ENCODE results near the gene KLF13. TPM values are rescaled to one million over a fixed set of nuclear protein-coding genes. Genes with fewer than 3 reads are reported as not detected.

Gene KLF13
- polyA plus RNA-seq, 1 experiment: 16.8 TPM

DNA sequence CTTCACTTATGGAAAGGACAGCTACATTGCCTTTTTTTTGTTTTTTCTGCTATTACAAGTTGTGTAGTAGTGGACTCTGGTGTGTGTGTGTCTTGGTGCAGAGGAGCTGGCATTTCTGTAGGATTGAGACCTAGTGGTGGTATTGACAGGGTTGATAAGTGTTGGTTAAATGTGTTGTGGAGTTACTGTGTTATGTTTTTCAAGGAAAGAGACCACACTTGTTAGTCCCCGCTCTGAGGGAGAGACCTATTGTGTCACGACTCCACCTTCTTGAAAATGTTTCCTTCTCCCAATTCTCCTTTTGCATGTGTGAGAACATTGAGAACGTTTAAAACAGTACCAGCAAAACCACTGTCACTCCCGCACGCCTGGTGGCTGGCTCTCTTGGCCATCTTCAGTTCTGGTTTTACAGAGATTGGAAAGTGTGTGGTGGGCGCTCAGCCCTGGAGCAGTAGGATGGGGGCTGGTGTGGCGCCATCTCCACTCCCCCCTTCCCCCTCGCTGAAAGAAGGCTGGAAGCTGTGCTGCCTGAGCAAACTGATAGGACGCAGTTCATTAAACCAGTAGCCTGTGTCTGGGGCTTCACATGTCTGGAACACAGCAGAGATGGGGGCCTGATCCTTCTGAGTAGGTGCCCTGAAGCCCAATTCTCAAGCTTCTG is 5.5 kb downstream of the KLF13 start:
- no peak overlapping the region for H3K27ac ChIP-seq (ENCODE audit: low read depth, low read length)
- no peaks in the 10 kb centered on the region for H3K27me3 ChIP-seq (ENCODE audit: control insufficient read depth, insufficient read depth, low read length)
- ChIA-PET POLR2A (no interaction called here), CTCF (interaction anchor here (1.0 to 1.5 kb wide), 2 partner anchors 156 to 158 kb away, joined by 3 to 5 read pairs; no protein-coding TSS in a partner anchor)
- H3K9me3 ChIP-seq (ENCODE audit: control insufficient read depth, insufficient read depth, low read length): no peaks in the 10 kb centered on the region; the same call in 1 of the 2 replicates
- TF ChIP-seq, protein P1, sequence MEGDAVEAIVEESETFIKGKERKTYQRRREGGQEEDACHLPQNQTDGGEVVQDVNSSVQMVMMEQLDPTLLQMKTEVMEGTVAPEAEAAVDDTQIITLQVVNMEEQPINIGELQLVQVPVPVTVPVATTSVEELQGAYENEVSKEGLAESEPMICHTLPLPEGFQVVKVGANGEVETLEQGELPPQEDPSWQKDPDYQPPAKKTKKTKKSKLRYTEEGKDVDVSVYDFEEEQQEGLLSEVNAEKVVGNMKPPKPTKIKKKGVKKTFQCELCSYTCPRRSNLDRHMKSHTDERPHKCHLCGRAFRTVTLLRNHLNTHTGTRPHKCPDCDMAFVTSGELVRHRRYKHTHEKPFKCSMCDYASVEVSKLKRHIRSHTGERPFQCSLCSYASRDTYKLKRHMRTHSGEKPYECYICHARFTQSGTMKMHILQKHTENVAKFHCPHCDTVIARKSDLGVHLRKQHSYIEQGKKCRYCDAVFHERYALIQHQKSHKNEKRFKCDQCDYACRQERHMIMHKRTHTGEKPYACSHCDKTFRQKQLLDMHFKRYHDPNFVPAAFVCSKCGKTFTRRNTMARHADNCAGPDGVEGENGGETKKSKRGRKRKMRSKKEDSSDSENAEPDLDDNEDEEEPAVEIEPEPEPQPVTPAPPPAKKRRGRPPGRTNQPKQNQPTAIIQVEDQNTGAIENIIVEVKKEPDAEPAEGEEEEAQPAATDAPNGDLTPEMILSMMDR (IDR thresholded peaks at IDR 0.05; ENCODE audit: low read depth, low read length): no peak
- no peak for DNase-seq (ENCODE audit: low read depth, low spot score)
- no peak overlapping the region for H3K4me3 ChIP-seq (ENCODE audit: low read depth, low read length)

DNA sequence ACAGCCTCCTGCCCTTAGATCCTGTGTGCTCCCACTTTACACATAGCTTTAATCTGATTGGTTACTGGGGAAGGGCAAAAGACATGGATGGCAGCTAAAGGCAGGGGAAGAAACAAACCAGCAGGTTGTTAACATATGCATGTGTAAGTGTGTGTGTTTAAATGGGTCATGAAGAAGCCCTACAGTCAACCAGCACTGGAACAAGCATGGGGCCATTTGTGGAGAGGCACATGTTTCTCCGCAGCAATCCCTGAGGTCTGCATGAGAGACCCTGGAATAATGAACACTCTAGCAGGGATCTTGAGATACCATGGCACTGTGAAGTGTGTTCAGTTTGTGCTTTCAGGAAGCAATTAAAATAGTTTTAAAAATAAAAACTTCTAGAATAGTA is 6.0 kb downstream of the KLF13 start:
- Histone ChIP-seq H3K27me3 (ENCODE audit: control insufficient read depth, insufficient read depth, low read length) (no peaks in the 10 kb centered on the region), H3K27ac (ENCODE audit: low read depth, low read length) (no peak overlapping the region), H3K4me3 (ENCODE audit: low read depth, low read length) (no peak overlapping the region), H3K9me3 (ENCODE audit: control insufficient read depth, insufficient read depth, low read length) (no peaks in the 10 kb centered on the region; the same call in 1 of the 2 replicates)
- no peak for DNase-seq (ENCODE audit: low read depth, low spot score)
- POLR2A ChIA-PET: no interaction called here
- CTCF ChIA-PET: interaction anchor here (1.0 to 1.5 kb wide), 2 partner anchors 156 to 158 kb away, joined by 3 to 5 read pairs; no protein-coding TSS in a partner anchor
- TF ChIP-seq, protein P1 (IDR thresholded peaks at IDR 0.05; ENCODE audit: low read depth, low read length): no peak

DNA sequence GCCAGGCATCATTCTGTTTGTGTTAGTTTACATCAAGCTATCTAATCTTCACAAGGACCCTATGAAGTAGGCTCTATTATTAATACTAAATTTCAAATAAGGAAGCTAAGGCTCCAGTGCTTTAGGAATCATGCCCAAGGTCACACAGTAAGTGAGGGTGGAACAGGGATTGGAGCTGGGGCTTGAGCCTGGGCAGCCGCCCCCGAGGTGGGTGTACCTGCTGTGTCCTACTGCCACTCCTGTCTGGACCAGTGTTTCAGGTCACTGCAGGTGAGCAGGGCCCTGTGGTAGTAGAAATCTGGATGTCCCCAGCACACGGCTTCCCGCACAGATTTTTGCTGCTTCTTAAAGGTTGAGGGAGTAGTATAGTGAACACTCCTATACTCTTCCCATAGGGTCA is 6.5 kb downstream of the KLF13 start:
- DNase-seq (ENCODE audit: low read depth, low spot score): no peak
- H3K27ac ChIP-seq (ENCODE audit: low read depth, low read length): no peak overlapping the region
- ChIA-PET POLR2A (no interaction called here), CTCF (interaction anchor here (1.0 to 1.5 kb wide), 2 partner anchors 156 to 157 kb away, joined by 3 to 5 read pairs; no protein-coding TSS in a partner anchor)
- no peak overlapping the region for H3K4me3 ChIP-seq (ENCODE audit: low read depth, low read length)
- TF ChIP-seq, protein P1 (IDR thresholded peaks at IDR 0.05; ENCODE audit: low read depth, low read length): no peak
- no peaks in the 10 kb centered on the region; the same call in 1 of the 2 replicates for H3K9me3 ChIP-seq (ENCODE audit: control insufficient read depth, insufficient read depth, low read length)
- no peaks in the 10 kb centered on the region for H3K27me3 ChIP-seq (ENCODE audit: control insufficient read depth, insufficient read depth, low read length)

DNA sequence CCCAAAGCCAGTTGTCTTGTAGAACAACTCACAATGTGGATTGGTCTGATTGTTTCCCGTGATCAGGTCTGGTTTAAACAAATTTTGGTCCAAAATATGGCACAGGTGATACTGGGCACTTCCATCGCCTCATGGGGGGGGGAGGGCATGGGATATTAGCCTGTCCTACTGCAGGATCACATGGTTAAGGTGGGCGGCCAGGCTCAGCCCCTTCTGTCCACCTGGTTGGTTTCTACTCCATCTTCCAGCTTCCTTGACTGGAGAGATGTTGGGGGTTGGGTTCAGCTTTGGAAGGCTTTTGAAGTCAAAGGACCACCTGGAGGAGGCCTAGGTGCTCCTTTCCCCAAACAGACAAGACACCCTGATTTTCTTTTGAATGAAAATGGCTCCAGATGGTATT is 7.2 kb downstream of the KLF13 start:
- TF ChIP-seq, protein P1 (IDR thresholded peaks at IDR 0.05; ENCODE audit: low read depth, low read length): no peak
- no peak for DNase-seq (ENCODE audit: low read depth, low spot score)
- no peaks in the 10 kb centered on the region for H3K27me3 ChIP-seq (ENCODE audit: control insufficient read depth, insufficient read depth, low read length)
- CTCF ChIA-PET: interaction anchor here (1.4 to 1.5 kb wide), 2 partner anchors 101 to 155 kb away, joined by 4 to 5 read pairs; no protein-coding TSS in a partner anchor
- H3K9me3 ChIP-seq (ENCODE audit: control insufficient read depth, insufficient read depth, low read length): no peaks in the 10 kb centered on the region; the same call in 1 of the 2 replicates
- no peak overlapping the region for H3K4me3 ChIP-seq (ENCODE audit: low read depth, low read length)
- POLR2A ChIA-PET: no interaction called here
- no peak overlapping the region for H3K27ac ChIP-seq (ENCODE audit: low read depth, low read length)

DNA sequence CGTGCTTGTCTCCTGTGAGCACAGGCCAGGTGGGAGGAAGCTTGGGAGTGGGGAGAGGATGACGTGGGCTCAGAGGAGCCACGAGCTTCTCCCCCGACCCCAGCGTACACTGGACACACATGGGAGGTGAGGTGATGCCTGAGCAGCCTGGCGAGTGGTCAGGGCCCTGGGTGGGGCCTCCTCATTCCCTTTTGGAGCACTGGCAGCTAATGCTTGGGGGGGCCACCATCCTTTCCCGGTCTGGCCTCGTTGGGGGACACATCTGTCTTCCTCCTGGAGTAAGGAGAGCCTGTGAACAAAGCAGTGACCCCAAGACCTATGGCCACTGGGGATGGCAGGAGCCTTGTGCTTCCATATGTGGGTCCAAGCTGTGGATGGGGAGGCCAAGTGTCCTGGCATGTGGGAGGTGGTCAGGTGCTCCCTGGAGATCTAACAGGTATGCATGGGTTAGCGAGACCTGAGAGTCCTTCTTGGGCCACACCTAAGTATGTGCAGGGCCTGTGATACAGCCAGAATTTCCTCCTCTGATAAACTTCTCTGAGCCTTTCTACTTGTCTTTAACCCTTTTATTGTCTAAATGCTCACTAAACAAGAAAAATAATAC is 9.5 kb downstream of the KLF13 start:
- no peak for DNase-seq (ENCODE audit: low read depth, low spot score)
- H3K27ac ChIP-seq (ENCODE audit: low read depth, low read length): no peak overlapping the region
- ChIA-PET CTCF (no interaction called here), POLR2A (no interaction called here)
- H3K9me3 ChIP-seq (ENCODE audit: control insufficient read depth, insufficient read depth, low read length): no peaks in the 10 kb centered on the region; the same call in 1 of the 2 replicates
- H3K27me3 ChIP-seq (ENCODE audit: control insufficient read depth, insufficient read depth, low read length): no peaks in the 10 kb centered on the region
- H3K4me3 ChIP-seq (ENCODE audit: low read depth, low read length): no peak overlapping the region
- TF ChIP-seq, protein P1 (IDR thresholded peaks at IDR 0.05; ENCODE audit: low read depth, low read length): no peak

All from AG04450 (cell line).